ENCODE measurements around the gene PLCH1.

DNA sequence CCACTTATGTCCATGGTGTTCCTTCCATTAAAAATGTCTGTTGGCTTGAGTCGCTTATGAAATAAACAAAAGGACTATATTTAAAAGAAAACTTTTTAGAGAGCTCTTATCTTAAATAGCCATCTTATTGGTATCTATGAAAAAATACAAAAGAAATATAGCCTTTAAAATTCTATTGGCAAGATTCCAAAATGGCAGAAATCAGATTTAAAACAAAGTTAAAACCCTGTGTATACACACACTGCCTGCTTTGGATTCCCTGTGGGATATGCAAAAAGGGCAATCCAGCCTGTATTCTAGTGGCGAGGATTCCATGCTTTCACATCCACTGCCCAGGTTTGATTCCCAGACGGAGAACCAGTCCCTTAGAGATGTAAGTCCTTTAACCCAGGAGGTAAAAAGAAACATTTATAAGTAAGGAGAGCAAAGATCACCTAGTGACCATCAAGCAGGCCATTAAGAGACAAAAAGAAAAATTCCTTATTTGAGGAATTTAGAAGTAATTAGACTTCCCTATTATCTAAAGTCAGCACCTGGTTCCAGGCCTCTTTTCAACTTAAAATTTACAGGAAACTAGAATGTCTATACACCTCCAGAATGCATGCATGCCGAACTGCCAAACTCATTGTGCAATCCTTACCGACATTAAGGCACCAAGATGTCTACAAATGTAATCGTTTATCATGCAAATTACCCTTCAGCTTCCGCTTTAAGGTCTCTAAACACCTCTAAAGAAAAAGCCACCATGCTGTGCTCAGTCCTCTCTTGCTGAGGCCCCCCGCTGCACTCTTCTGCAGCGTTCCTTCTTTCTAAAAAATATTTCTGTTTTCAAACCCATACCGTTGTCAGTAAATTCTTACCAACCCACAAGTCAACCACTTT is 381.8 kb downstream of the PLCH1 start:
- TF ChIP-seq, protein P1, sequence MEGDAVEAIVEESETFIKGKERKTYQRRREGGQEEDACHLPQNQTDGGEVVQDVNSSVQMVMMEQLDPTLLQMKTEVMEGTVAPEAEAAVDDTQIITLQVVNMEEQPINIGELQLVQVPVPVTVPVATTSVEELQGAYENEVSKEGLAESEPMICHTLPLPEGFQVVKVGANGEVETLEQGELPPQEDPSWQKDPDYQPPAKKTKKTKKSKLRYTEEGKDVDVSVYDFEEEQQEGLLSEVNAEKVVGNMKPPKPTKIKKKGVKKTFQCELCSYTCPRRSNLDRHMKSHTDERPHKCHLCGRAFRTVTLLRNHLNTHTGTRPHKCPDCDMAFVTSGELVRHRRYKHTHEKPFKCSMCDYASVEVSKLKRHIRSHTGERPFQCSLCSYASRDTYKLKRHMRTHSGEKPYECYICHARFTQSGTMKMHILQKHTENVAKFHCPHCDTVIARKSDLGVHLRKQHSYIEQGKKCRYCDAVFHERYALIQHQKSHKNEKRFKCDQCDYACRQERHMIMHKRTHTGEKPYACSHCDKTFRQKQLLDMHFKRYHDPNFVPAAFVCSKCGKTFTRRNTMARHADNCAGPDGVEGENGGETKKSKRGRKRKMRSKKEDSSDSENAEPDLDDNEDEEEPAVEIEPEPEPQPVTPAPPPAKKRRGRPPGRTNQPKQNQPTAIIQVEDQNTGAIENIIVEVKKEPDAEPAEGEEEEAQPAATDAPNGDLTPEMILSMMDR (IDR thresholded peaks at IDR 0.05; ENCODE audit: low read length): no peak
- TF ChIP-seq EZH2 (IDR thresholded peaks at IDR 0.05; ENCODE audit: borderline replicate concordance, low read length): no peak
